Hepatocyte (in vitro differentiated cells): ENCODE data around the gene GALNTL6.

Experiments used
- EZH2 ChIP-seq: fragments of 200-600 bp; sonication (generic); IDR thresholded peaks from 2 replicates; pipeline ENCODE4 v1.6.1; 2016; ENCODE audit warnings: antibody characterized with exemption, mild to moderate bottlenecking, borderline replicate concordance
- EZH2phosphoT487 ChIP-seq: fragments of 200-600 bp; sonication (generic); IDR thresholded peaks from one replicate; pipeline ENCODE4 v1.6.1; 2018; ENCODE audit warnings: antibody characterized with exemption, mild to moderate bottlenecking, low read depth, moderate library complexity; ENCODE audit not compliant: unreplicated experiment, severe bottlenecking
- TF ChIP-seq, protein P1 (sequence below): fragments of 200-600 bp; sonication (generic); IDR thresholded peaks from 2 replicates; pipeline ENCODE4 v1.5.1; 2016; ENCODE audit warnings: antibody characterized with exemption, mild to moderate bottlenecking; ENCODE audit not compliant: poor library complexity

DNA sequence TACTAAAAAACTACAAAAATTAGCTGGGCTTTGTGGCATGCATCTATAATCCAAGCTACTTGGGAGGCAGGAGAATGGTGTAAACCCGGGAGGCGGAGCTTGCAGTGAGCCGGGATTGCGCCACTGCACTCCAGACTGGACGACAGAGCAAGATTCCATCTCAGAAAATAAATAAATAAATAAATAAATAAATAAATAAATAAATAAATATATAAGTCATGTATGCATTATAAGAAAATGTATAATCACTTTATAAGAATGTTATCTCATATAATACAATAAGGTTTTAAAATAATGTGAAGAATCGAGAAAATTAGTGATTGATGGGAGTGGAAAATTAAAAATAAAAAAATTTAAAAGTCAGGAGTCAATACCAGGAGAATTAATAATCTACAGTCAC, 127.5 kb downstream of the GALNTL6 start:
- TF ChIP-seq, protein P1, sequence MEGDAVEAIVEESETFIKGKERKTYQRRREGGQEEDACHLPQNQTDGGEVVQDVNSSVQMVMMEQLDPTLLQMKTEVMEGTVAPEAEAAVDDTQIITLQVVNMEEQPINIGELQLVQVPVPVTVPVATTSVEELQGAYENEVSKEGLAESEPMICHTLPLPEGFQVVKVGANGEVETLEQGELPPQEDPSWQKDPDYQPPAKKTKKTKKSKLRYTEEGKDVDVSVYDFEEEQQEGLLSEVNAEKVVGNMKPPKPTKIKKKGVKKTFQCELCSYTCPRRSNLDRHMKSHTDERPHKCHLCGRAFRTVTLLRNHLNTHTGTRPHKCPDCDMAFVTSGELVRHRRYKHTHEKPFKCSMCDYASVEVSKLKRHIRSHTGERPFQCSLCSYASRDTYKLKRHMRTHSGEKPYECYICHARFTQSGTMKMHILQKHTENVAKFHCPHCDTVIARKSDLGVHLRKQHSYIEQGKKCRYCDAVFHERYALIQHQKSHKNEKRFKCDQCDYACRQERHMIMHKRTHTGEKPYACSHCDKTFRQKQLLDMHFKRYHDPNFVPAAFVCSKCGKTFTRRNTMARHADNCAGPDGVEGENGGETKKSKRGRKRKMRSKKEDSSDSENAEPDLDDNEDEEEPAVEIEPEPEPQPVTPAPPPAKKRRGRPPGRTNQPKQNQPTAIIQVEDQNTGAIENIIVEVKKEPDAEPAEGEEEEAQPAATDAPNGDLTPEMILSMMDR = no peak
- no peak for TF ChIP-seq EZH2
- no peak for TF ChIP-seq EZH2phosphoT487
